Spleen (tissue), 3 donors: ENCODE data around the gene WDR90.

Source experiments
- POLR2A ChIP-seq, 3 donors: fragments of 450-650 bp; IDR thresholded peaks; one replicate each; pipeline ENCODE4 v1.5.1; 2017; ENCODE audit warnings: antibody characterized with exemption in 3 of 3, mild to moderate bottlenecking in 1 of 3
- POLR2AphosphoS5 ChIP-seq, 3 donors: sonication (generic); formaldehyde crosslinking; IDR thresholded peaks; one replicate each; pipeline ENCODE4 v1.5.1; 2017; ENCODE audit warnings: antibody characterized with exemption in 3 of 3

DNA sequence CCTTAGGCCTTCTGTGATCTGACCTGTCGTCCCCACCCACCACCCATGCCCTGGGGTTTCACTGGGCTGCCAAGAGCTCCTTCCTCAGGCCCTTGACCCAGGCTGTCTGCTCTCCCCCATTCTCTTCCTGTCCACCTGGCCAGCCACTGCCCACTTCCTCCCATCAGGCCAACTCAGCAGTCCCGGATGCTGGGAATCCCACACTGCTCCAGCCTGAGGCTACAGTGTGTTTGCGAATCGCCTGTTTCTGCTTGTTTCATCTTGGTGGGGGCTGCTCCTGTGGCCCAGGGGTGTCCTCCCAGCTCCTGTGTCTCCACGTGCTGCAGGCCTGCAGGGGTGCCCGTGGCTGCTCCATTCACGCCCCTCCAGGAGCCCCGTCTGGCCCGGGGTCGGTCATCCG is 64.9 kb downstream of the WDR90 start:
- no peak for TF ChIP-seq POLR2AphosphoS5 (IDR thresholded peaks at IDR 0.05)
- TF ChIP-seq POLR2A (IDR thresholded peaks at IDR 0.05): no peak
